CD1c-positive myeloid dendritic cell (primary cell): ENCODE data around the gene GABRR1.
"Not testable (repeated sequence)": the region's sequence is repeated elsewhere in the genome, so short reads cannot be mapped to it uniquely, and the experiment has no call there.

ENCODE experiments used
- DNase-seq: peaks from one replicate; pipeline ENCODE4 v3.0.0-alpha.2; 2016; ENCODE audit errors: extremely low spot score

Gene GABRR1

GRCh38 chr6:89160331-89161092, 56.6 kb downstream of the GABRR1 start:
- DNase-seq = no peak

DNA sequence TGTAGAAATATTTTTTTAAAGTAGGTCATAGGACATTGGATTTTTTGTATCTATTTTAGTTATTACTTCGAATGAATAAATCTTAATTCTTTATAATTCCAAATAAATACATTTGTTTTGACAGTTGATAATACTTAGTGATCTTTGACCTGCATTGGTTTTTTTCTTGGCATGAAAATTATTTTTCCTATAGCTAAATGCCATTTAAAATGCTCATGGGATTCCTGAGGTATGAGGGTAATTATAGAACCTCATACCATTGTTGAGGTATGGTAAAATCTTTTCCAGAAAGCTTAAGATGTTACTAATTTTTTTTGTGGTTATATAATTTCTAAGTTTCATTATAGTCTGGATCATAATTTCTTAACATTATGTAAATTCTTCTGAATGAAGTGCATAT, 63.0 kb downstream of the GABRR1 start:
- DNase-seq = no peak

DNA sequence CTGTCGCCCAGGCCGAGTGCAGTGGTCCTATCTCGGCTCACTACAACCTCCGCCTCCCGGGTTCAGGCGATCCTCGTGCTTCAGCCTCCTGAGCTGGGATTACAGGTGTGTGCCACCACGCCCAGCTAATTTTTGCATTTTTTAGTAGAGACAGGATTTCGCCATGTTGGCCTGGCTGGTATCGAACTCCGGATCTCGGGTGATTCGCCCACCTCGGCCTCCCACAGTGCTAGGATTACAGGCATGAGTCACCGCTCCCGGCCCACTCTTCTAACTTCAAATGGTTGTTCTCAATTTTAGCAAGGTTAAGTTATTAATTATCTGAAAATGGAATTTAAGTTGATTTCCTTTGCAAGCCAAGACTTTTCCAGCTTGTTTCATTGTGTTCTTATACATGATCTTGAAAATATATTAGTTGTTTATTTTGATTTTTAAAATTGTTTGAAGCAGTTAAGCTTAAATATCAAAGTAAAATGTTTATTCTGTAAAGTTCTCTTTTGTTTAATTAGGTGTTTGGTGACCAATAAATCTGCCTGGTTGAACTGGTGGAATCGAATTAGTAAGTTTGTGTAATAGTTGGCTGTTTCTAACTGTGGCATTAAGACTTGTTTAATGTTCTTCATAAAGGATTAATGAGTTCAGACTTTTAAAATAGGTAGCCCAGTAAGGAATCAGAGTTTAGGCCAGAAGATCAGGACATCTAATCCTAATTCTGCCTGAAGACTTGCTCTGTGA, 69.0 kb downstream of the GABRR1 start:
- DNase-seq = peak; percentile 14

- peak; percentile 26 for DNase-seq
Observed at GRCh38 chr6:89146718-89147700, 70.1 kb downstream of the GABRR1 start.

GRCh38 chr6:89145956-89146717, 71.0 kb downstream of the GABRR1 start, which contains the start of gene PM20D2:
Gene PM20D2, plus strand, starts transcription at chr6:89146055. Its CDS starts 90 bp downstream, at chr6:89146145.
- peak; percentile 66 for DNase-seq

- peak; percentile 38 for DNase-seq
Observed at GRCh38 chr6:89145091-89145955, 71.8 kb downstream of the GABRR1 start.

DNA sequence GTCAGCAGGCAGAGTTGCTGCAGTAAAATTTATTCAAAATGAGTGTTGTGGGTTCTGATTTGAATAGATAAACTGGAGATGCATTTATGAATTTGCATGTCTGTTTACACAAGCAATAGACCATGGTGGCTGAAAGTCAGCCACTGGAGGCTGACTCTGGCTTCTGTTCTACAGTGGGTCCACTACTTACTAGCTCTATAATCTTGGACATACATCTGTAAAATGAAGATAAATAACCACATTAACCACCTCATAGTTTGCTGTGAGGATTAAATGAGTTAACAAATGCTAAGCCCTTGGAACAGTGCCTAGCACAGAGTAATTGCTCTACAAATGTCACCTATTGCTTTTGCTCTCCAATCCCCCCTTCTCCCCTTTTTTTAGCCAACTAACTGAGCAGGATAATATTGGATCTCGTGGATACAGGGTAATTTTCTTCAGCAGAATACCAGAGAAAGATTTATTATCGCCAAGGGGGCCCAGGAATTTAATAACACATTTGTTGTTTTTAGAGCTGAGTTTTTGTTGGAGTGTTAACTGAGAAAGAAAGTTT, 72.7 kb downstream of the GABRR1 start:
- DNase-seq = no peak

- DNase-seq = no peak
Observed at GRCh38 chr6:89140347-89141156, 76.6 kb downstream of the GABRR1 start.

GRCh38 chr6:89139509-89140346, 77.4 kb downstream of the GABRR1 start:
- DNase-seq = no peak

GRCh38 chr6:89138173-89138572, 79.0 kb downstream of the GABRR1 start:
- no peak for DNase-seq

DNA sequence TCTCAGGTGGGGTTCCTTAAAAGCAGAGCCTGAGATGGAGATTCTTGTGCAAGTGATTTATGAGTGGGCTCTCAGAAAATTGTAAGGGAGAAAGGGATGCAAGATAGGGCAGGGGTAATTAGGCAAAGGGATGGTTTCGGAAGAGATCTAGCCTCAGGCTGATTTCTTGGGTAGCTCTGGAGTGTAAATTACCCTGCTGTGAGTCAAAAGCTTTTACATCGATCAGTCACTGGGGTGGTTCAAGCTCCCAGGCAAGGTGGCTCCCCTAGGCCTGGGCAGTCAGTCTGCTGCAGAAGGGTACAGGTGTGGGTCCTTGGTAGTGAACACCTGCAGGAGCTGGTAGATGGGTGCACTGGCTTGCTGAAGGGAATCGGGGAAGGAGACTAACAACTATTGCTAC, 82.4 kb downstream of the GABRR1 start:
- no peak for DNase-seq

GRCh38 chr6:89133981-89134380, 83.2 kb downstream of the GABRR1 start:
- no peak for DNase-seq

- peak; percentile 41 for DNase-seq
Observed at GRCh38 chr6:89132057-89132456, 85.1 kb downstream of the GABRR1 start.

DNA sequence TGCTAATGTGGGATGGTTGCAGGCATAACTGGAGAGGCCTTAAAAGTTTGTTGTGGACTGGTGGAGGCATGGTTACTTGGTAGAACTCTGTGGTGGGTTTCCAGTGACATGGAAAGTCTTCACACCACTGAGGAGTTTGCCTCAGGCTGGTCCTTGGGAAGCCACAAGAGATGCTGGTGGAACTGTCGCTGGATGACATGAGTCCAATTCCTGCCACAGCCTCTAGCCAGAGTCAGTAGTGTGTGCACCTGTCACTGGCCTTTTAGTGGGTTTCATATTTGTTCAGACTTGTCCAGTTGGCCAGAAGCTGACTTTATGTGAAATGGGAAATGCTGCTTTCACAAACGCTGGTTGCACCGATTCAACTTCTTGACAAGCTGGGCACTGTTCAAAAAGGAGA, 85.6 kb downstream of the GABRR1 start:
- no peak for DNase-seq

DNA sequence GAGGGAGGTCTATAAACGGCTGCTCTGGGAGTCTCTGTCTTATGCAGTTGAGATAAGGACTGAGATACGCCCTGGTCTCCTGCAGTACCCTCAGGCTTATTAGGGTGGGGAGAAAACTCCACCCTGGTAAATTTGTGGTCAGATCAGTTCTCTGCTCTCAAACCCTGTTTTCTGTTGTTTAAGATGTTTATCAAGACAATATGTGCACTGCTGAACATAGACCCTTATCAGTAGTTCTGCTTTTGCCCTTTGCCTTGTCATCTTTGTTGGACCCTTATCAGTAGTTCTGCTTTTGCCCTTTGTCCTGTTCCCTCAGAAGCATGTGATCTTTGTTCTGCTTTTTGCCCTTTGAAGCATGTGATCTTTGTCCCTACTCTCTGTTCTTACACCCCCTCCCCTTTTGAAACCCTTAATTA, 88.9 kb downstream of the GABRR1 start:
- DNase-seq = not testable (repeated sequence)
